ENCODE measurements around the gene RYR2.

The RYR2 gene

DNA sequence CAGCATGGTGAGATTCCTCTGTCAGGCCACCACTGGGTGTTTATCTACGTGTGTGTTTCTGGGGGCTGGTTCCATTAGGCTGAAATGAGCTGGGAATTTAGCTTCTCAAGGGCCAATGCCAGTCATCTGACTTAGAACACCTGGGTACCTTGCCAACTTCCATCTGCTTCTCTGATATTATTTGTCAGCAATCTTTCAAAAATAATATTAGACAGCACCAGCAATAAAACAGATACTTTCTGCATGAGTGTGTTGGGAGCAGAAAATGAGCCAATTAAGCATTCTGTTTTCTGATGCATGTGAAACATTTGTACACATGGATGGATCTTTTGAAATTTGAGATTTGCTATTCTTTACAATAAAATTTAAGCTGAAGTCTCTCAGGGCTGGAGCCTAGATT is 124.1 kb downstream of the RYR2 start:
- no peak for TF ChIP-seq ZC3H10 (CRISPR knock-in tag; IDR thresholded peaks at IDR 0.05)
- TF ChIP-seq SNAI2 (CRISPR knock-in tag; IDR thresholded peaks at IDR 0.05), result no peak
- no peak for TF ChIP-seq BACH2 (CRISPR knock-in tag; IDR thresholded peaks at IDR 0.05; ENCODE audit: borderline replicate concordance)
- no peak for TF ChIP-seq ZNF565 (CRISPR knock-in tag; conservative IDR thresholded peaks at IDR 0.05; ENCODE audit: low read depth)
- TF ChIP-seq, protein P1, sequence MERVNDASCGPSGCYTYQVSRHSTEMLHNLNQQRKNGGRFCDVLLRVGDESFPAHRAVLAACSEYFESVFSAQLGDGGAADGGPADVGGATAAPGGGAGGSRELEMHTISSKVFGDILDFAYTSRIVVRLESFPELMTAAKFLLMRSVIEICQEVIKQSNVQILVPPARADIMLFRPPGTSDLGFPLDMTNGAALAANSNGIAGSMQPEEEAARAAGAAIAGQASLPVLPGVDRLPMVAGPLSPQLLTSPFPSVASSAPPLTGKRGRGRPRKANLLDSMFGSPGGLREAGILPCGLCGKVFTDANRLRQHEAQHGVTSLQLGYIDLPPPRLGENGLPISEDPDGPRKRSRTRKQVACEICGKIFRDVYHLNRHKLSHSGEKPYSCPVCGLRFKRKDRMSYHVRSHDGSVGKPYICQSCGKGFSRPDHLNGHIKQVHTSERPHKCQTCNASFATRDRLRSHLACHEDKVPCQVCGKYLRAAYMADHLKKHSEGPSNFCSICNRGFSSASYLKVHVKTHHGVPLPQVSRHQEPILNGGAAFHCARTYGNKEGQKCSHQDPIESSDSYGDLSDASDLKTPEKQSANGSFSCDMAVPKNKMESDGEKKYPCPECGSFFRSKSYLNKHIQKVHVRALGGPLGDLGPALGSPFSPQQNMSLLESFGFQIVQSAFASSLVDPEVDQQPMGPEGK (CRISPR knock-in tag; IDR thresholded peaks at IDR 0.05; ENCODE audit: borderline replicate concordance), result no peak
- no peak for TF ChIP-seq TOX (CRISPR knock-in tag; IDR thresholded peaks at IDR 0.05; ENCODE audit: borderline replicate concordance)
- TF ChIP-seq GLIS3 (CRISPR knock-in tag; IDR thresholded peaks at IDR 0.05), result no peak
- no peak for TF ChIP-seq ISL1 (CRISPR knock-in tag; IDR thresholded peaks at IDR 0.05)
- no peak for ATAC-seq

DNA sequence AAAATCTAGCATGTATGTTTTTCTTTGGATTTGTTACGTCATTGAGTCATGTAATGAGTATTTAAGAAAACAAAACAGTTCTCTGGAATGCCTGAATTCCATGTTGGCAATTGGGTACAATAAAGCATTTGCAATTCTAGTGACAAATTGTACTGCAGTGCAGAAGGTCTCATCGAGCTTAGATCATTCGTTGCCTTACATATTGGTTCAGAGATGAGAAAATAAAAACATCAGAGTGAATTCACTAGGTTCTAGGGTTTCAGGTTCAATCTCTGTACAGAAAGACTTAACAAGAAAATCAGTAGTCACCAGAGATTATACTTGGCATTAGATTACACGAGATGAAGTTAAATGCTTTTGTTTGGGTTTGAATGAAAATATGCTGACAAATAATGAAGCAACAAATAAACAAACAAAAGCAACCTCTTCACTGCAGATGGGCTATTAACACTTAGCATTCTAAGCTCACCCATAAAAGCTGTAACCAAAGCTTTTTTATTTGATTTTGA is 124.7 kb downstream of the RYR2 start:
- no peak for ATAC-seq
- TF ChIP-seq, protein P2, sequence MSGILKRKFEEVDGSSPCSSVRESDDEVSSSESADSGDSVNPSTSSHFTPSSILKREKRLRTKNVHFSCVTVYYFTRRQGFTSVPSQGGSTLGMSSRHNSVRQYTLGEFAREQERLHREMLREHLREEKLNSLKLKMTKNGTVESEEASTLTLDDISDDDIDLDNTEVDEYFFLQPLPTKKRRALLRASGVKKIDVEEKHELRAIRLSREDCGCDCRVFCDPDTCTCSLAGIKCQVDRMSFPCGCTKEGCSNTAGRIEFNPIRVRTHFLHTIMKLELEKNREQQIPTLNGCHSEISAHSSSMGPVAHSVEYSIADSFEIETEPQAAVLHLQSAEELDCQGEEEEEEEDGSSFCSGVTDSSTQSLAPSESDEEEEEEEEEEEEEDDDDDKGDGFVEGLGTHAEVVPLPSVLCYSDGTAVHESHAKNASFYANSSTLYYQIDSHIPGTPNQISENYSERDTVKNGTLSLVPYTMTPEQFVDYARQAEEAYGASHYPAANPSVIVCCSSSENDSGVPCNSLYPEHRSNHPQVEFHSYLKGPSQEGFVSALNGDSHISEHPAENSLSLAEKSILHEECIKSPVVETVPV (CRISPR knock-in tag; IDR thresholded peaks at IDR 0.05), result no peak
- TF ChIP-seq GLIS3 (CRISPR knock-in tag; IDR thresholded peaks at IDR 0.05) (no peak), TOX (CRISPR knock-in tag; IDR thresholded peaks at IDR 0.05; ENCODE audit: borderline replicate concordance) (no peak), ZNF70 (CRISPR knock-in tag; IDR thresholded peaks at IDR 0.05) (no peak), ZFP30 (CRISPR knock-in tag; IDR thresholded peaks at IDR 0.05) (no peak), BACH2 (CRISPR knock-in tag; IDR thresholded peaks at IDR 0.05; ENCODE audit: borderline replicate concordance) (no peak), ARNTL (CRISPR knock-in tag; IDR thresholded peaks at IDR 0.05; ENCODE audit: borderline replicate concordance, low read depth) (no peak), CSDC2 (CRISPR knock-in tag; IDR thresholded peaks at IDR 0.05) (no peak)

DNA sequence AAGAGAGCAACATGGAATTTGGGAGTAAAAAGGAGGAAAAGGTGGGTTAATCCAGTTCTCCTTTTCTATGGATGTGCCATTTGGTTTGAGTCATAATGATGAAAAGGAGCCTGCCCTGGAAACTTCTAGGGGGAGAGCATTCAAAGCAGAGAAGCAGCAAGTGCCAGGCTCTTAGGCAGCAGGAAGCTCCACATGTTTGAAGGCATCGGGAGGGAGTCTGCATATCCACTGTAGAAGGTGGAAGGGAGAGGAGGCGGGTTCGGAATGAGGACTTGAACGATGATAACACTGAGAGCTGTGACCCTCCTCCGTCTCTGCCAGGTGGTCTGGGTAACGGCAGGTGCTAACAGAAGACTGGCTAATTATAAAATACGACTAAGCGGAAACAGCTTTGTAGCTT is 128.2 kb downstream of the RYR2 start:
- no peak for TF ChIP-seq ZC3H10 (CRISPR knock-in tag; IDR thresholded peaks at IDR 0.05)
- no peak for TF ChIP-seq TOX (CRISPR knock-in tag; IDR thresholded peaks at IDR 0.05; ENCODE audit: borderline replicate concordance)
- ATAC-seq, result no peak

DNA sequence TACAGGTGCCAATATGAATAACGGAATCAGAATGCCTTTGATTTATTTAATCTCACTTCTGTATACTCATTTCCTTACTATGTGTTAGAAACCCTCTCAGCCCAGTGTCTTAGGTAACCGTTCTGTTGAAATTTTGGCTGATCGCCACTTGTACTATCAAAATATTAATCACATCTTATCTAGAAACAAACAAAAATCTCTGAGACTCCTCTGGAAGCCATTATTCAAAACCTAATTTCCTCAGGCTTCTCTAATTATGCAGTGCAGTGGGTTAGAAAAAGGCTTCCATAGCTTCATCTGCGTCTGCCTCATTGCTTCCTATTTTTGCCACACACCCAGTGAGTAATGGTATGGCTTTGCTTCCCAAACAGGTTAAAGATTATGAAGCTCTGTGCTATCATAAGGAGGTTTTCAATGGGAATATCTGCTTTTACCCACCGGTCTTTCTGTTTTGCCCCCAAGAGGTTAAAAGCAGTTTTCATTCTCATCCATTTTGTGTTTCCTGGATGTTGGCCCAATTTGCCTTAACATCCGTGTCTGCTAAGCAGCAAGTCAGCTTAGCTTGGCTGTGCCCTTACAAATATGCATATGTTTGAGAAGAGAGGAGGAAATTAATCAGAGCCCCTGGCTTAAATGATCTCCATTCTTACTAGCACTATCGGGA is 129.6 kb downstream of the RYR2 start:
- TF ChIP-seq ESRRG (CRISPR knock-in tag; IDR thresholded peaks at IDR 0.05) (no peak), CSDC2 (CRISPR knock-in tag; IDR thresholded peaks at IDR 0.05) (no peak), ZC3H10 (CRISPR knock-in tag; IDR thresholded peaks at IDR 0.05) (no peak), SNAI2 (CRISPR knock-in tag; IDR thresholded peaks at IDR 0.05) (no peak), BACH2 (CRISPR knock-in tag; IDR thresholded peaks at IDR 0.05; ENCODE audit: borderline replicate concordance) (no peak), ZNF8 (CRISPR knock-in tag; IDR thresholded peaks at IDR 0.05) (no peak), GLIS3 (CRISPR knock-in tag; IDR thresholded peaks at IDR 0.05) (no peak), OSR1 (CRISPR knock-in tag; IDR thresholded peaks at IDR 0.05) (no peak), PPARA (CRISPR knock-in tag; IDR thresholded peaks at IDR 0.05; ENCODE audit: borderline replicate concordance) (no peak), ZNF70 (CRISPR knock-in tag; IDR thresholded peaks at IDR 0.05) (no peak)
- TF ChIP-seq, protein P2 (CRISPR knock-in tag; IDR thresholded peaks at IDR 0.05), result no peak
- TF ChIP-seq, protein P1 (CRISPR knock-in tag; IDR thresholded peaks at IDR 0.05; ENCODE audit: borderline replicate concordance), result no peak
- ATAC-seq, result no peak

DNA sequence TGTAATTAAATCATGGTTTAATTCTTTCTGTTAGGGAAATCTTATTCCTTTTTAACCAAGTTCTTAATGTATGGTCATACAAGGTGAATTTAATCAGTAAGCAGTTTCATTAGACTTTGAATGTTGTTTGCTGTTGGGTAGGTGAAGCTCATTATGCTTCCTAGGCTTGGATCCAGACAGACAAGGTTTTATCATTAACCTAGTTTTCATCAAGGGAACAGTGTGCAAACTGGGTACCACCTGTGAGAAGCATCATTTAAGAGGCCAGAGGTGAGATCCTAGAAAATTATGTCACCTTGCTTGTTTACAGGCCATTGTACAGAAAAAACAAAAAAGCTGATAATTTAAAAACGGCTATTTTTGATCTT is 130.1 kb downstream of the RYR2 start:
- TF ChIP-seq ZFP3 (CRISPR knock-in tag; IDR thresholded peaks at IDR 0.05) (no peak), GLIS3 (CRISPR knock-in tag; IDR thresholded peaks at IDR 0.05) (no peak), ZFP30 (CRISPR knock-in tag; IDR thresholded peaks at IDR 0.05) (no peak), ZNF8 (CRISPR knock-in tag; IDR thresholded peaks at IDR 0.05) (no peak)
- ATAC-seq, result no peak
